GM23248 (cell line): ENCODE data around the gene ADAM33.

Source experiments
- EZH2 ChIP-seq: fragments of 200-600 bp; sonication (generic); IDR thresholded peaks from 2 replicates; pipeline ENCODE4 v1.6.1; 2018; ENCODE audit warnings: antibody characterized with exemption, mild to moderate bottlenecking; ENCODE audit not compliant: insufficient read depth, poor library complexity, severe bottlenecking
- EZH2phosphoT487 ChIP-seq: fragments of 200-600 bp; sonication (generic); IDR thresholded peaks from 2 replicates; pipeline ENCODE4 v1.6.1; 2018; ENCODE audit warnings: antibody characterized with exemption, moderate library complexity, mild to moderate bottlenecking, low read depth; ENCODE audit not compliant: insufficient read depth

- TF ChIP-seq EZH2phosphoT487 (no peak), EZH2 (no peak)
Observed at GRCh38 chr20:3687655-3688054, 5.8 kb upstream of the ADAM33 start.
